Bone marrow (tissue), 2 donors: ENCODE measurements around the gene KRTAP10-8.
"Not testable (repeated sequence)": the region's sequence is repeated elsewhere in the genome, so short reads cannot be mapped to it uniquely, and the experiment has no call there.

ENCODE experiments used
- DNase-seq, 2 donors: peaks; one replicate each; lab custom pipeline; 2025; lab: John Stamatoyannopoulos, UW

The KRTAP10-8 gene

GRCh38 chr21:44618504-44618903 lies 6.6 kb downstream of the KRTAP10-8 start:
- no peak for DNase-seq

GRCh38 chr21:44618909-44619308 lies 7.0 kb downstream of the KRTAP10-8 start:
- DNase-seq, result no peak

- no peak for DNase-seq
Observed at GRCh38 chr21:44619886-44620285, 8.0 kb downstream of the KRTAP10-8 start.

- DNase-seq, result no peak
Observed at GRCh38 chr21:44623575-44623974, 11.7 kb downstream of the KRTAP10-8 start.

GRCh38 chr21:44625756-44626155 lies 13.9 kb downstream of the KRTAP10-8 start:
- no peak for DNase-seq

GRCh38 chr21:44626262-44626661 lies 14.4 kb downstream of the KRTAP10-8 start:
- DNase-seq, result no peak

GRCh38 chr21:44626673-44627143 lies 14.8 kb downstream of the KRTAP10-8 start, which contains the start of gene KRTAP10-9:
TSS of gene KRTAP10-9 (plus strand) at chr21:44627093. CDS start at chr21:44627172, 79 bp downstream.
- DNase-seq, result no peak

- not testable (repeated sequence) for DNase-seq
Observed at GRCh38 chr21:44627181-44627822, 15.4 kb downstream of the KRTAP10-8 start.

GRCh38 chr21:44627831-44628233 lies 16.0 kb downstream of the KRTAP10-8 start:
- not testable (repeated sequence) for DNase-seq

GRCh38 chr21:44628707-44629391 lies 17.0 kb downstream of the KRTAP10-8 start:
- no peak for DNase-seq

- DNase-seq, result no peak
Observed at GRCh38 chr21:44630440-44630839, 18.6 kb downstream of the KRTAP10-8 start.

GRCh38 chr21:44632067-44632466 lies 20.2 kb downstream of the KRTAP10-8 start:
- DNase-seq, result no peak

GRCh38 chr21:44636209-44637017 lies 24.5 kb downstream of the KRTAP10-8 start:
- DNase-seq, result no peak

GRCh38 chr21:44637018-44637850 lies 25.4 kb downstream of the KRTAP10-8 start, which contains the start of gene KRTAP10-10:
TSS of gene KRTAP10-10 (plus strand) at chr21:44637356. CDS start at chr21:44637418, 62 bp downstream.
- DNase-seq, result no peak

GRCh38 chr21:44637851-44638348 lies 26.0 kb downstream of the KRTAP10-8 start:
- DNase-seq, result not testable (repeated sequence)

GRCh38 chr21:44638506-44639330 lies 26.8 kb downstream of the KRTAP10-8 start:
- DNase-seq, result not testable (repeated sequence)

- no peak for DNase-seq
Observed at GRCh38 chr21:44639331-44639655, 27.4 kb downstream of the KRTAP10-8 start.

GRCh38 chr21:44640761-44641160 lies 28.9 kb downstream of the KRTAP10-8 start:
- no peak for DNase-seq

- no peak for DNase-seq
Observed at GRCh38 chr21:44643741-44644310, 31.9 kb downstream of the KRTAP10-8 start.

- no peak for DNase-seq
Observed at GRCh38 chr21:44644878-44645277, 33.0 kb downstream of the KRTAP10-8 start.
